ENCODE measurements around the gene MINDY2.
"Not testable (repeated sequence)": the region's sequence is repeated elsewhere in the genome, so short reads cannot be mapped to it uniquely, and the experiment has no call there.

- TF ChIP-seq CEBPB (IDR thresholded peaks at IDR 0.05; ENCODE audit: low read depth, low read length); BCL11A (IDR thresholded peaks at IDR 0.05; ENCODE audit: low read depth in 2 of 2, low read length in 2 of 2); CHD2 (IDR thresholded peaks at IDR 0.05; ENCODE audit: low read length): not testable (repeated sequence)
These were observed 52.2 kb downstream of the MINDY2 start for GRCh38 chr15:58823267-58823666.

Data from H1 (cell line).